Epithelial cell of esophagus (primary cell): ENCODE data around the gene MTNR1B.

Experiments used
- DNase-seq: peaks from one replicate; pipeline ENCODE4 v3.0.0; 2010; ENCODE audit warnings: low read depth
- H3K4me3 ChIP-seq: 2 replicates; pipeline ENCODE4 v1.5.1; 2011; ENCODE audit warnings: mild to moderate bottlenecking, low read length, control low read depth
- TF ChIP-seq, protein P1 (sequence below): IDR thresholded peaks from 2 replicates; pipeline ENCODE4 v1.5.1; 2011; ENCODE audit warnings: low read depth, mild to moderate bottlenecking, low read length, control low read depth, inconsistent platforms; ENCODE audit not compliant: insufficient read depth; ENCODE audit errors: missing control alignments

The MTNR1B gene

DNA sequence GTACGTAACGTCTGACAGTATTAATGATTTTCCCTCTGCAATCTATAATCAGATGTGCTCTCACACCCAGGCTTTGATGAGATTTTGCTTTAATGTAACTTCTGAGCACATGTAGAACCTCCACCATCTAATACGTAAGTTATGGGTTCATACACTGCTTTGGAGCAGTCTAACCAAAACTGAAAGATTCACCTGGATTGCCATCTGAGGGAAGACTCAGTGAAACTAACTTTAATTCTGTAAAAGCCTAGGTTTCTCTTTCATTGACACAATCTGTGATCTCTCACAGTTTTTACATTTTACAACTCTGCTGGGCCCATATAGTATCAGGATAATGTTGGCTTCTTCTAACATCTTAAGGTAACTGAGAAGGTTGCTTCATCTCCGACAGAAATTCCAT lies 30.1 kb upstream of the MTNR1B start:
- no peak for DNase-seq
- TF ChIP-seq, protein P1, sequence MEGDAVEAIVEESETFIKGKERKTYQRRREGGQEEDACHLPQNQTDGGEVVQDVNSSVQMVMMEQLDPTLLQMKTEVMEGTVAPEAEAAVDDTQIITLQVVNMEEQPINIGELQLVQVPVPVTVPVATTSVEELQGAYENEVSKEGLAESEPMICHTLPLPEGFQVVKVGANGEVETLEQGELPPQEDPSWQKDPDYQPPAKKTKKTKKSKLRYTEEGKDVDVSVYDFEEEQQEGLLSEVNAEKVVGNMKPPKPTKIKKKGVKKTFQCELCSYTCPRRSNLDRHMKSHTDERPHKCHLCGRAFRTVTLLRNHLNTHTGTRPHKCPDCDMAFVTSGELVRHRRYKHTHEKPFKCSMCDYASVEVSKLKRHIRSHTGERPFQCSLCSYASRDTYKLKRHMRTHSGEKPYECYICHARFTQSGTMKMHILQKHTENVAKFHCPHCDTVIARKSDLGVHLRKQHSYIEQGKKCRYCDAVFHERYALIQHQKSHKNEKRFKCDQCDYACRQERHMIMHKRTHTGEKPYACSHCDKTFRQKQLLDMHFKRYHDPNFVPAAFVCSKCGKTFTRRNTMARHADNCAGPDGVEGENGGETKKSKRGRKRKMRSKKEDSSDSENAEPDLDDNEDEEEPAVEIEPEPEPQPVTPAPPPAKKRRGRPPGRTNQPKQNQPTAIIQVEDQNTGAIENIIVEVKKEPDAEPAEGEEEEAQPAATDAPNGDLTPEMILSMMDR: no peak
- no peak overlapping the region for H3K4me3 ChIP-seq

GRCh38 chr11:92941676-92942571 lies 27.5 kb upstream of the MTNR1B start:
- TF ChIP-seq, protein P1: peak; percentile 81
- peak; percentile 47 for DNase-seq
- no peak overlapping the region for H3K4me3 ChIP-seq

DNA sequence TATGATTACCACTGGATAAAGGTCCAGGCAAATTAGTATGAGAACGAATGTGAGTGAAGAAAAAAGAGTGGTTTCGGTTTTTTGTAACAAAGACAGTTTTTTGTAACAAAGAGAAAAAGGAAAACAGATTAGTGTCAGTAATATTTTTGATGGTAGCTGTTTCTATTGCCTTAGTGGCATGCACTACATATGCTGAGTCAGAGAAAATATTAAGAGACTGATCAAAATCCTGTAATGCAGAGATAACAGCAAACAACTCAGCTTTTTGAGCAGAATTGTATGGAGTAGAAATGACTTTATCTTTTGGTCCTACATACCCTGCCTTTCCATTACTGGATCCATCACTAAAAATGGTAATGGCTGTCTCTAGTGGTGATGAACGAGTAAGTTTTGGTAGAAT lies 22.7 kb upstream of the MTNR1B start:
- TF ChIP-seq, protein P1: no peak
- H3K4me3 ChIP-seq: no peak overlapping the region
- DNase-seq: no peak

DNA sequence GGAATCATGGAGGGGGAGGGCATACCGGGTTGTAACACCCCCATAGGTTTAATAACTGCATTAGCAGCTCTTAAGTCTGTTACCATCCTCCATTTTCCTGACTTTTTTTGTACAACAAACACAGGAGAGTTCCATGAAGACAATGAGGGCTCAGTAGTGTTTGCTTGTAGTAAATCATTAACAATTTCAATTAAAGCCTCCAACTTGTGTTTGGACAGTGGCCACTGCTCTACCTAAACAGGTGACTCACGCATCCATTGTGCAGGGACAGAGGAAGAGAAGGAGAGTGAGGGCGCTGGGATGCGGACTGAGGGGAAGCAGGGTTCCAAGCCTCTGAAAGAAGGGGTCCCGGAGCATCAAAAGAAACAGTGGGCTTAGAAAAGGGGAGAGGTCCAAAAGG lies 21.3 kb upstream of the MTNR1B start:
- TF ChIP-seq, protein P1: no peak
- no peak for DNase-seq
- no peak overlapping the region for H3K4me3 ChIP-seq

- no peak overlapping the region for H3K4me3 ChIP-seq
- DNase-seq: no peak
- TF ChIP-seq, protein P1: no peak
Observed at GRCh38 chr11:92954003-92954402, 15.4 kb upstream of the MTNR1B start.

DNA sequence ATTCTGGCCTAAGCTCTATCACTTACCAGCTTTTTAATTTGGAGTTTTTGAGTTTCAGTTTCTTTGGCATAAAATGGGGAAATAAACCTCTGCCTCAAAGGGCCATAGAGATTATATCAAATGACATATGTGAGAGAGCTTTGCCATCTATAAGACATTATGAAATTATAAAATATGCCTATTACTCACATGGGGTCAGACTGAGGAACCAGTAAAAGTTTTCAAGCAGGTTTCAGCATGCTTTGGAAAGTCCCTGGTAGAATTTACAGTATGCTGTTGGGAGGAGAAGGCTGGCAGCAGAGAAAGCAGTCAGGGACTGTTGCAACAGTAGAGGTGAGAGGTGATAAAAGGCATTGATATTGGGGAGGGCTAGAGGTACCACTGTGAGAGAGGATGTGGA lies 13.6 kb upstream of the MTNR1B start:
- TF ChIP-seq, protein P1: no peak
- peak; percentile 90 for DNase-seq
- H3K4me3 ChIP-seq: no peak overlapping the region

DNA sequence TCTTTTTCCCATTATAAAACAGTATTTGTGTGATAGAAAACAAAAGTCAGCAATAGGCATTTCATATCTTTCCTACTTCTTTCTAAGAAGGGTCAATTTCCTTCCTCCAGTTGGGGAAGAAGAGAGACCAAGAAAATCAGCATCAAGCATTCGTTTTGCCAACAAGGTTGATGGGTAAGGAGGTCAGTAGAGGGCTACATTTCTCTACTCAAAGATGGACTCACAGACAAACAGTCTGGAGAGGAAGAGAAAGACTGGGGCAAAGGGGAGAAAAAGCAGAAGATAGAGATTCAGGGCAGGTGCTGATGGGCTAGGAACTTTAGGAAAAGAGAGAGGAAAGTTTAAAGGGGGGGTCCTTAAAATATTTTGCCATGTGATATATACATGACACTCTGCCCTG lies 8.6 kb upstream of the MTNR1B start:
- no peak overlapping the region for H3K4me3 ChIP-seq
- DNase-seq: no peak
- TF ChIP-seq, protein P1: no peak
